IMR-90 (cell line): ENCODE data around the gene LY86. TPM values are rescaled to one million over a fixed set of nuclear protein-coding genes. Genes with fewer than 3 reads are reported as not detected.

ENCODE experiments used
- ATAC-seq: fragments of 200-7000 bp; cut with Tn5 transposase; 2 replicates; pipeline ENCODE4 v1.9.1; 2020; ENCODE audit warnings: low read depth, mild to moderate bottlenecking, moderate library complexity
- Bru-seq: library from RNA; stranded (reverse); fragments of 400-500 nt; gene quantifications from one replicate; lab custom pipeline; 2021; lab: Mats Ljungman, UMichigan
- BruChase-seq, 2 experiments: library from RNA; stranded (reverse); fragments of 400-500 nt; gene quantifications; one replicate each; lab custom pipeline; 2021; lab: Mats Ljungman, UMichigan
- BruUV-seq: library from RNA; stranded (reverse); fragments of 400-500 nt; replicated peaks from 2 replicates; lab custom pipeline; 2021; lab: Mats Ljungman, UMichigan
- CTCF ChIA-PET: fragments of 300-600 bp; formaldehyde crosslinking; extraction: SDS; loops from one replicate; lab custom pipeline; 2021; ENCODE audit warnings: antibody characterized with exemption; lab: Yijun Ruan, JAX
- POLR2A ChIA-PET: fragments of 300-600 bp; sonication (Branson Sonifier 250); formaldehyde crosslinking; loops from one replicate; lab custom pipeline; 2022; ENCODE audit warnings: antibody characterized with exemption; ENCODE audit not compliant: unreplicated experiment; lab: Charles Lee
- DNase-seq: peaks from one replicate; pipeline ENCODE4 v3.0.0; 2013
- H2AFZ ChIP-seq: replicated peaks from 2 replicates; pipeline ENCODE3; 2013; ENCODE audit warnings: low read length, mild to moderate bottlenecking; ENCODE audit not compliant: poor library complexity
- H2AK5ac ChIP-seq: 2 replicates; pipeline ENCODE4 v1.6.1; 2013; ENCODE audit warnings: low read depth, low read length, inconsistent platforms
- H2AK9ac ChIP-seq: replicated peaks from 2 replicates; pipeline ENCODE3; 2013; ENCODE audit warnings: mild to moderate bottlenecking, low read depth, low read length, moderate library complexity; ENCODE audit not compliant: poor library complexity
- H2BK120ac ChIP-seq: 2 replicates; pipeline ENCODE4 v1.6.1; 2013; ENCODE audit warnings: low read depth, low read length, inconsistent platforms
- H2BK15ac ChIP-seq: 3 replicates; pipeline ENCODE4 v1.6.1; 2013; ENCODE audit warnings: low read depth, low read length, inconsistent platforms
- H2BK20ac ChIP-seq: 2 replicates; pipeline ENCODE4 v1.6.1; 2013; ENCODE audit warnings: low read depth, mild to moderate bottlenecking, inconsistent platforms, low read length, moderate library complexity
- H2BK5ac ChIP-seq: 2 replicates; pipeline ENCODE4 v1.6.1; 2013; ENCODE audit warnings: mild to moderate bottlenecking, low read depth, low read length, inconsistent platforms; ENCODE audit not compliant: poor library complexity, severe bottlenecking
- H3K14ac ChIP-seq: replicated peaks from 2 replicates; pipeline ENCODE4 v1.6.1; 2013; ENCODE audit warnings: low read depth, low read length, inconsistent platforms
- H3K18ac ChIP-seq: 2 replicates; pipeline ENCODE4 v1.6.1; 2013; ENCODE audit warnings: low read depth, low read length, control low read depth
- H3K23ac ChIP-seq: 2 replicates; pipeline ENCODE4 v1.6.1; 2013; ENCODE audit warnings: low read depth, low read length, inconsistent platforms
- H3K27ac ChIP-seq: 2 replicates; pipeline ENCODE4 v1.5.1; 2013; ENCODE audit warnings: mild to moderate bottlenecking, control low read depth, low read length; ENCODE audit not compliant: insufficient read depth
- H3K27me3 ChIP-seq: 2 replicates; pipeline ENCODE4 v1.6.1; 2013; ENCODE audit warnings: low read length; ENCODE audit not compliant: control insufficient read depth, insufficient read depth
- H3K36me3 ChIP-seq: 2 replicates; pipeline ENCODE4 v1.6.1; 2013; ENCODE audit warnings: low read length, mixed read lengths; ENCODE audit not compliant: control insufficient read depth, insufficient read depth
- H3K4ac ChIP-seq: 2 replicates; pipeline ENCODE4 v1.6.1; 2013; ENCODE audit warnings: low read depth, low read length, inconsistent platforms
- H3K4me1 ChIP-seq: 2 replicates; pipeline ENCODE4 v1.6.1; 2013; ENCODE audit warnings: low read length, mixed read lengths; ENCODE audit not compliant: control insufficient read depth, insufficient read depth
- H3K4me2 ChIP-seq: 2 replicates; pipeline ENCODE4 v1.6.1; 2013; ENCODE audit warnings: low read depth, mild to moderate bottlenecking, control low read depth, low read length, moderate library complexity
- H3K4me3 ChIP-seq: 2 replicates; pipeline ENCODE4 v1.5.1; 2013; ENCODE audit warnings: low read depth, mild to moderate bottlenecking, control low read depth, low read length, moderate library complexity; ENCODE audit not compliant: insufficient read depth
- H3K56ac ChIP-seq: 2 replicates; pipeline ENCODE4 v1.6.1; 2013; ENCODE audit warnings: low read length, inconsistent platforms; ENCODE audit not compliant: insufficient read depth; ENCODE audit errors: extremely low read depth
- H3K79me1 ChIP-seq, 2 experiments: 2 replicates each; pipeline ENCODE4 v1.6.1; 2013; ENCODE audit warnings: low read length in 2 of 2, inconsistent platforms in 1 of 2, low read depth in 1 of 2
- H3K9ac ChIP-seq: 2 replicates; pipeline ENCODE4 v1.6.1; 2013; ENCODE audit warnings: low read depth, low read length, control low read depth
- H3K9me1 ChIP-seq: 2 replicates; pipeline ENCODE4 v1.6.1; 2013; ENCODE audit warnings: low read length, inconsistent platforms; ENCODE audit not compliant: insufficient read depth
- H3K9me3 ChIP-seq: 2 replicates; pipeline ENCODE4 v1.6.1; 2013; ENCODE audit warnings: low read length; ENCODE audit not compliant: control insufficient read depth, insufficient read depth
- H4K20me1 ChIP-seq: 2 replicates; pipeline ENCODE4 v1.6.1; 2013; ENCODE audit warnings: low read length, inconsistent platforms; ENCODE audit not compliant: insufficient read depth
- H4K5ac ChIP-seq: 2 replicates; pipeline ENCODE4 v1.6.1; 2013; ENCODE audit warnings: mild to moderate bottlenecking, low read depth, low read length, control low read depth
- H4K8ac ChIP-seq, 2 experiments: 2 replicates each; pipeline ENCODE4 v1.6.1; 2013; ENCODE audit warnings: low read depth in 2 of 2, low read length in 2 of 2, control low read depth in 1 of 2, inconsistent platforms in 1 of 2
- H4K91ac ChIP-seq: 2 replicates; pipeline ENCODE4 v1.6.1; 2013; ENCODE audit warnings: low read depth, low read length, inconsistent platforms; ENCODE audit not compliant: insufficient read depth
- CEBPB ChIP-seq: IDR thresholded peaks from 2 replicates; pipeline ENCODE4 v1.6.1; 2012; ENCODE audit warnings: low read depth, low read length, improper control_type of control experiment
- CTCF ChIP-seq: conservative IDR thresholded peaks from 2 replicates; pipeline ENCODE4 v1.5.1; 2012; ENCODE audit warnings: mild to moderate bottlenecking, low read depth, low read length, improper control_type of control experiment
- ELK1 ChIP-seq: fragments of 150-350 bp; IDR thresholded peaks from 2 replicates; pipeline ENCODE4 v1.6.1; 2016; ENCODE audit warnings: low read depth, mild to moderate bottlenecking, low read length, moderate library complexity, borderline replicate concordance
- FOS ChIP-seq: fragments of 150-350 bp; IDR thresholded peaks from 2 replicates; pipeline ENCODE4 v1.6.1; 2016; ENCODE audit warnings: low read depth, low read length
- MAFK ChIP-seq: IDR thresholded peaks from 2 replicates; pipeline ENCODE4 v1.6.1; 2012; ENCODE audit warnings: low read depth, low read length, improper control_type of control experiment
- MAZ ChIP-seq: IDR thresholded peaks from 2 replicates; pipeline ENCODE4 v1.6.1; 2012; ENCODE audit warnings: low read depth, mild to moderate bottlenecking, low read length, improper control_type of control experiment, moderate library complexity, borderline replicate concordance
- MXI1 ChIP-seq: IDR thresholded peaks from 2 replicates; pipeline ENCODE4 v1.6.1; 2012; ENCODE audit warnings: low read depth, mild to moderate bottlenecking, low read length, moderate library complexity, borderline replicate concordance
- NFE2L2 ChIP-seq: fragments of 150-350 bp; IDR thresholded peaks from 2 replicates; pipeline ENCODE4 v1.6.1; 2016; ENCODE audit warnings: low read depth, mild to moderate bottlenecking, low read length
- POLR2A ChIP-seq: IDR thresholded peaks from 2 replicates; pipeline ENCODE4 v1.6.1; 2012; ENCODE audit warnings: mild to moderate bottlenecking, low read depth, low read length
- RAD21 ChIP-seq: IDR thresholded peaks from 2 replicates; pipeline ENCODE4 v1.6.1; 2012; ENCODE audit warnings: low read length, improper control_type of control experiment
- RCOR1 ChIP-seq: IDR thresholded peaks from 2 replicates; pipeline ENCODE4 v1.6.1; 2012; ENCODE audit warnings: mild to moderate bottlenecking, low read length, improper control_type of control experiment; ENCODE audit not compliant: insufficient replicate concordance
- RFX5 ChIP-seq: IDR thresholded peaks from 2 replicates; pipeline ENCODE4 v1.8.0; 2012; ENCODE audit warnings: low read depth, mild to moderate bottlenecking, low read length, moderate library complexity
- SMC3 ChIP-seq: fragments of 150-350 bp; IDR thresholded peaks from 2 replicates; pipeline ENCODE4 v1.6.1; 2016; ENCODE audit warnings: low read depth, mild to moderate bottlenecking, antibody characterized with exemption, low read length, moderate library complexity
- USF2 ChIP-seq: fragments of 150-350 bp; IDR thresholded peaks from 2 replicates; pipeline ENCODE4 v1.6.1; 2017; ENCODE audit warnings: mild to moderate bottlenecking, antibody characterized with exemption, low read length, low read depth
- WGBS, 2 experiments: methylation state at CpG; one replicate each; pipeline versions ENCODE4 v1.1.5 to v1.1.7; 2013; ENCODE audit warnings: missing lambda C conversion rate in 2 of 2; ENCODE audit not compliant: insufficient read length in 1 of 2; ENCODE audit errors: extremely low coverage in 2 of 2; 5-methylcytosine and 5-hydroxymethylcytosine counted together
- dilution Hi-C: fragments of 300-500 bp; cut with HindIII; formaldehyde crosslinking; loops from one replicate; pipeline ENCODE4 v1.14.3; 2018; ENCODE audit warnings: low sequenced_read_pairs; ENCODE audit not compliant: unreplicated experiment
- in situ Hi-C: fragments of 300-500 bp; cut with MboI; formaldehyde crosslinking; loops from 3 replicates; pipeline ENCODE4 v1.14.3; 2019; ENCODE audit warnings: low sequenced_read_pairs, inconsistent platforms, mixed read lengths
- intact Hi-C: fragments of 100-400 bp; cut with micrococcal nuclease; formaldehyde crosslinking; loops from 2 replicates; pipeline ENCODE4 v1.10.0; 2022
- long read RNA-seq: library from polyadenylated mRNA; unstranded; transcript quantifications from one replicate; pipeline ENCODE4 v2.0.0, GENCODE V29; 2021; ENCODE audit not compliant: unreplicated experiment
- polyA plus RNA-seq, 3 experiments: library from polyadenylated mRNA; depleted of rRNA; stranded (reverse); fragments of >200 nt; gene quantifications; 2 replicates each; pipeline ENCODE4 v1.2.3, GENCODE V29; 2012; ENCODE audit warnings: low replicate concordance in 1 of 3
- total RNA-seq: library from RNA; depleted of rRNA; stranded (reverse); fragments of >200 nt; gene quantifications from 2 replicates; pipeline ENCODE4 v1.2.3, GENCODE V29; 2012; rRNA removed

Gene LY86
- total RNA-seq (not detected in 2 replicates), polyA plus RNA-seq (2012; rRNA removed) (not detected in 2 replicates), Bru-seq, nascent RNA (not detected), BruChase-seq, experiment 1, labeled RNA remaining after a 6-hour chase (not detected), BruChase-seq, experiment 2, labeled RNA remaining after a 2-hour chase (not detected)
- not detected in 2 replicates for polyA plus RNA-seq (2012; cell fraction: cytosol; rRNA removed)
- polyA plus RNA-seq (2012; cell fraction: nucleus; rRNA removed; ENCODE audit: low replicate concordance), result not detected in 2 replicates
- long read RNA-seq, result 0 reads

GRCh38 chr6:6588064-6588923 lies at the start of gene LY86:
TSS of gene LY86 (plus strand) at chr6:6588720. CDS start at chr6:6588735, 15 bp downstream.
- Histone ChIP-seq H3K23ac (no peak within 1 kb of the TSS), H3K4ac (no peak within 1 kb of the TSS), H3K4me3 (no peak within 1 kb of the TSS), H2BK5ac (no peak within 1 kb of the TSS), H3K36me3 (no peaks in the 10 kb centered on the region), H4K20me1 (no peaks in the 10 kb centered on the region), H4K91ac (no peak within 1 kb of the TSS), H2BK120ac (no peak within 1 kb of the TSS), H3K18ac (no peak within 1 kb of the TSS), H2BK15ac (no peak within 1 kb of the TSS), H3K9ac (no peak within 1 kb of the TSS), H4K8ac (no peak within 1 kb of the TSS), H4K5ac (no peak within 1 kb of the TSS), H2AK5ac (no peak within 1 kb of the TSS), H3K27ac (no peak within 1 kb of the TSS), H3K9me1 (no peaks in the 10 kb centered on the region), H3K56ac (no peak within 1 kb of the TSS), H3K9me3 (peaks cover 6% of the 10 kb centered on the region), H3K79me1 (no peaks in the 10 kb centered on the region), H3K27me3 (no peaks in the 10 kb centered on the region), H3K4me1 (no peaks in the 10 kb centered on the region), H2AFZ (no peak within 1 kb of the TSS), H2BK20ac (no peak within 1 kb of the TSS), H2AK9ac (no peak within 1 kb of the TSS), H3K14ac (no peak within 1 kb of the TSS), H3K4me2 (no peak within 1 kb of the TSS)
- dilution Hi-C loops (no loop called here), intact Hi-C loops (no loop called here), in situ Hi-C loops (no loop called here)
- DNase-seq (no peak), ATAC-seq (no peak)
- BruUV-seq, result no TSS peak
- ChIA-PET CTCF (no interaction called here), POLR2A (no interaction called here)
- no CpG with 5 or more reads among the region's 14 CpGs for WGBS, 2 experiments
- no peak for TF ChIP-seq MAFK
- TF ChIP-seq RCOR1, result no peak
- no peak for TF ChIP-seq USF2
- no peak for TF ChIP-seq NFE2L2
- no peak for TF ChIP-seq MXI1
- TF ChIP-seq CTCF, result no peak
- no peak for TF ChIP-seq ELK1
- no peak for TF ChIP-seq POLR2A
- TF ChIP-seq RFX5, result no peak
- no peak for TF ChIP-seq FOS
- TF ChIP-seq RAD21, result no peak
- no peak for TF ChIP-seq MAZ
- no peak for TF ChIP-seq CEBPB
- no peak for TF ChIP-seq SMC3
